Measurements from ENCODE around the gene UGT2A2.
"Not testable (repeated sequence)": the region's sequence is repeated elsewhere in the genome, so short reads cannot be mapped to it uniquely, and the experiment has no call there.

Gene UGT2A2

DNA sequence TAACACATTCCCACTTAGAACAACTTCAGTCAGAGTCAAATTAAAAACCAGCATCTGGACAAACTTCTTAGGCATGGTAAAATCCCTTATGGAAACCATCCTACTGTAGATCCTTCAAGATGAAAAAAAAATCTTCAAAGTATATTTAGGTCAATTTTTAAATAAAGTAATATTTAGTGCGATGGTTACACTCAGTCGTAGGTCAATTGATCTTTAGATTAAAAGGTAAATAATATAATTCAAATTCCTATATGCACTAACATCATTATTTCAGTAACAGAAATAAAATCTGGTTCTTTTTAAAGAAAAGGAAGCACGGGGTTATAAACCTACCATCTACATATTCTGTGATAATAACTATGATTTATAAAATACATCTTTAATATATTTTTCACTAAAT lies at the start of gene UGT2A2:
UGT2A2 (minus strand) TSS at position 101 of the 400 bp plus-strand sequence; CDS start at position 99, 2 bp downstream.
- no peak for DNase-seq (ENCODE audit: low read depth, low spot score)

DNA sequence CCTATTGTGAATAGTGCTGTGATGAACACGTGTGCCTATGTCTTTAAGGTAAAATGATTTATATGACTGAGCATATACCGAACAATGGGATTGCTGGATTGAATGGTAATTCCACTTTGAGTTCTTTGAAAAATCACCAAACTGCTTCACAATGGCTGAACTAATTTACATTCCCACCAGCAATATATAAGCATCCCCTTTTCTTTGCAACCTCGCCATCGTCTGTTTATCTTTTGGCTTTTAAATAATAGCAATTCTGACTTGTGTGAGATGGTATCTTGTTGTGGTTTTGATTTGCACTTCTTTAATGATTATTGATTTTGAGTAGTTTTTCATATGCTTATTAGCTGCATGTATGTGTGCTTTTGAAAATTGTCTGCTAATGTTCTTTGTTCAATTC lies 45.4 kb upstream of the UGT2A2 start:
- no peak for DNase-seq (ENCODE audit: low read depth, low spot score)

DNA sequence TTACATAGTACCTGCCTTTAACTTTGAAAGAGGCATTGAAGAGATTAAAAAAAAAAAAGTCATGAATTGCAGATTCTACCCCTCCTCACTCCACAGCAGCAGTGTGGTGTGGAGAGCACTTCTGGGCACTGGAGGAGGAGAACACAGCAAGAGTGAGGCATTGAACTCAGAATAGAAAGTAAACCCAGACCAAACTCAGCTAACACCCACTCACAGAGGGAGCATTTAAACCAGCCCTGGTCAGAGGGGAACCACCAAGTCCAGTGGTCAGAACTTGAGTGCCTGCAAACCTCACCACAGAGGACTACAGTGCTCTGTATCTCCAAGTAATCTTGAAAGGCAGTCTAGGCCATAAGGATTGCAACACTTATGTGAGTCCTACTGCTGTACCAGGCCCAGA lies 29.2 kb upstream of the UGT2A2 start:
- DNase-seq (ENCODE audit: low read depth, low spot score), result no peak

- DNase-seq (ENCODE audit: low read depth, low spot score), result not testable (repeated sequence)
These were observed 24.6 kb upstream of the UGT2A2 start for GRCh38 chr4:69664009-69664408.

GRCh38 chr4:69661130-69661803 lies 21.8 kb upstream of the UGT2A2 start:
- not testable (repeated sequence) for DNase-seq (ENCODE audit: low read depth, low spot score)

GRCh38 chr4:69658133-69658532 lies 18.7 kb upstream of the UGT2A2 start:
- no peak for DNase-seq (ENCODE audit: low read depth, low spot score)

GRCh38 chr4:69656653-69657158 lies 17.3 kb upstream of the UGT2A2 start:
- no peak for DNase-seq (ENCODE audit: low read depth, low spot score)

- DNase-seq (ENCODE audit: low read depth, low spot score), result no peak
These were observed 13.7 kb upstream of the UGT2A2 start, which contains the start of gene UGT2A1 for GRCh38 chr4:69653147-69653546. UGT2A1 (minus strand) TSS chr4:69653247; CDS start chr4:69647644, 5,603 bp downstream.

DNA sequence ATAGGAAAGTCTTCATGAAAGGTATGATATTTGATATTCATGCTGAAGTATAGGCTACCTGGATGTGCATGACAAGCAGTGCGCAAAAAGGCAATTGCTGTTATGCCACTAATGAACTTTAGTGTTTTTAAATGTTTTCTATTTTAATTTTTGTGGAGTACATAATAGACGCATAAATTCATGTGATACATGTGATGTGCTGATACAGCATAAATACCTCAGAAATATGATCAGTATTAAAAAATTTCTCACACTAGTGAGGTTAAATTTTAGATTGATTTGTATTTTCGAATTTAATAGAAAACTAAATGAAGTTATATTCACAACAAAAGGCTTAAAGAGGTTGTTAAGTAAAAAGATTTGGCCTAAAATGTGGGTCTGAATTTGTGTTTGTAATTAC lies 11.4 kb upstream of the UGT2A2 start:
- DNase-seq (ENCODE audit: low read depth, low spot score), result no peak

DNA sequence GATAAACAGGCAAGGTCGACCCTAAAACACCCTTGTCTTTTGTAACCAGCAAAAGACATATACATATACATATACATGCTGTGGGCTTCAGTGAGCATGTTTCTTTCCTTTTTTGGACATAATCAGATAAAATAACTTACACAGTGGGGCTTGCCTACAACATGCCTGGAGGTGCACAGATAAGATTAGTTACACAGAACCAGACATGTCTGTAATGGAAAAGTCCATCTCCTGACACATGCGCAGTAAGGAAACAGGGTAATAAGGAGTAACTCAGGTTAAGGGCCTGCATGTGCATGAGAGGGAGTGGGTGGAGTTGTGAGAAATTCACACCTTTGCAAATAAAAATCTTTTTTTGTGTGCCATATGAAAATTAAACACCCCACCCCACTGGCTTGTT lies 10.2 kb upstream of the UGT2A2 start:
- DNase-seq (ENCODE audit: low read depth, low spot score), result no peak

DNA sequence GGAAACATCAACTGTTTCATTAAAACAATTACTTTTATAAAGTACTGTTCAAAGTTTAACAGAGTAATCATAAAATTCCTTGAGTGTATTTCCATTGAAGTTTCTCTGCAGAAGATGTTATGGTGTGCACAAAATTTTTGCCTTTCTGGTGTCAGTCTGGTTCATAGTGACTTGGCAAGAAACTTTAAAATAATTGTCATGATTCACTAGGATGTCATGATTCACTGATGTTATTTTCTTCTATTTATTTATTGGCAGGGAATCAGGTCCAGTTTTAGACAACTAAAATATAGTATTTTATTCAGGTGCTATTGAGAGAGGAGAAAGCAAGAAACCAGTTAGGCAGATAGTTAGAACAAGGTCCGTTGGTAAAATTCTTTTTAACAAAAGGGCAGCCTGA lies 9.8 kb upstream of the UGT2A2 start:
- DNase-seq (ENCODE audit: low read depth, low spot score), result no peak

DNA sequence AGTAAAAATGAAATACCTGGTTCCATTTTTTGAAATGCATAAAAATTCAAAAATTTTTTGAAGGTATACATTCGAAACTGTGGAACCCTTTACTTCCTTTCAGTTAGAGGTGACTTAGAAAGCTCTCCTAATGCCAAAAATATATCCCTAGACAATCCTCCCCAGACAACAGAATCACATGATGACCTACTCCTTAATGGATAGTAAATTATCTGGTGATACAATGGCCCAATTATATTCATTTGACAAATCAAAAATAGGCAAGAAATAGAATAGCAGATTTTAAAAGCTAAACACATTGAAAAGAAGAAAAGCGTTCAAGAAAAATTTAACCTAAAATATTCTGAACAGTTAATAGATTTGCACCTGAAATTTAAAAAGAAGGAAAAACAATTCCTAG lies 3.5 kb upstream of the UGT2A2 start:
- DNase-seq (ENCODE audit: low read depth, low spot score), result no peak

DNA sequence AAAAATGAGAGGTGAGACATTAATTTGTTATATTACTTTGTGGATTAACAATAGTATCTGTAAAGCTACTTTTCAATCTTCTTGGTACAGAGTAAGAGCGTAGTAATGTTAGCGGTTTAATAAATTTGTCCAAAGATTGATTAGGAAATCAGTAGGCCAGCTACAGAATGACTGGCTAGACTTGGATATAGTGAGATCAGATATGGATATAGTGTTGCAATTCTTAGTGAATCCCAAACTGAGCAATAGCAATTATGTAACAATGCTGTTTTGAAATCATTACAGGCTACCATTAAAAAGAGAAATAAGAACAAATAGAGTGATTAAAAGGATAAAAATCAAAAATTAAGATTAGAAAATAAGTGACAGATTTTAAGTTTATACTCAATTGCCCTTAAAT lies 847 bp upstream of the UGT2A2 start:
- DNase-seq (ENCODE audit: low read depth, low spot score), result no peak

GRCh38 chr4:69617083-69617694 lies 22.3 kb downstream of the UGT2A2 start:
- DNase-seq (ENCODE audit: low read depth, low spot score), result no peak

DNA sequence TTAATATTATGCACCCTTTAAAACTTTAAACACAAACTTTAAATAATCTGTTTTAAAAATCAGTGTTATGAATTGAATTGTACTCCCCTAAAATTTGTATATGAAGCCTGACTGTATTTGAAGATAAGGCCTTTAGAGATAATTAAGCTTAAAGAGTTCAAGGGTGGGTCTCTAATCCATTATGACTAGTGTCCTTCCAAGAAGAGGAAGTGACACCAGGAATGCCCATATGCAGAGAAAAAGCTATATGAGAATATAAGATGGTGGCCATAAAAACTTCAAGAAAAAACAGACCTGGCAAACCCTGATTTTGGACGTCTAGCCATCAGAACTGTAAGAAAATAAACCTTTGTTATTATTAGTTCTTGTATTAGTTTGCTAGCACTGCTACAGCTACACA lies 29.0 kb downstream of the UGT2A2 start:
- DNase-seq (ENCODE audit: low read depth, low spot score), result no peak

GRCh38 chr4:69601065-69601464 lies 38.4 kb downstream of the UGT2A2 start:
- DNase-seq (ENCODE audit: low read depth, low spot score), result peak; percentile 15

DNA sequence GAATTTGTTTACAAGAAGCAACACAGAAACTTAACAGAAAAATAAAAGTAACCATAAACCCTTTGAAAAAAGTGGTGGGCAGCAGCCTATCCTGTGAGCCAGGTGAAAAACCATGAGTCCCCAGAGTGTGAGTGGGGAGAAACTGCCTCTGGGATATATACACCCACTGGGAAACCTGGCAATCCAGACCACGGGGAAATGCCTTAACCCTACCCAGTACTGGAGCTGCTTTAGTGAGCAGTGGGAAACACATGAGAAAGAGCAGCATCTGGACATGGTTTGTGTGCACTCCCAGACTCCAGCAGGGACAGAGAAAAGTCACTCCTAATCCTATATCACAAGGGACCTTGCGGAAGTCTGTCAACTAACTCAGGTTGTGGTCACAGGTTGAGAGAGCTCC lies 39.4 kb downstream of the UGT2A2 start:
- DNase-seq (ENCODE audit: low read depth, low spot score), result no peak

- no peak for DNase-seq (ENCODE audit: low read depth, low spot score)
These were observed 45.1 kb downstream of the UGT2A2 start for GRCh38 chr4:69594382-69594781.

DNA sequence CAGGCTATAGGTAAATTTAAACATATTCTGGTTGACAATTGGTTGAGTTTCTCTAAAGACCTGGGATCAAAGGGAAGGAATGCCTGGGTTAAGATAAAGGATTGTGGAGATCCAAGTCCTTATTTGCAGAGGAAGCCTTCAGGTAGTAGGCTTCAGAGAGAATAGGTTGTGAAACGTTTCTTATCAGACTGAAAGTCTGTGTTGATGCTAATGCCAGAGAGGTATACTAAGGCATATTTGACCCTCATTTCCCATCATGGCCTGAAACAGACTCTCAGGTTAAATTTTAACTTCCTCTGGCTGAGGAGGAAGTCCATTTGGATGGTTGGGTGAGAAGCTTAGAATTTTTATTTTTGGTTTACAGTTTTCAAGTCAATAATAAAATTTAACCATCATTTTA lies 48.1 kb downstream of the UGT2A2 start:
- DNase-seq (ENCODE audit: low read depth, low spot score), result no peak

GRCh38 chr4:69589884-69590283 lies 49.6 kb downstream of the UGT2A2 start:
- DNase-seq (ENCODE audit: low read depth, low spot score), result no peak

DNA sequence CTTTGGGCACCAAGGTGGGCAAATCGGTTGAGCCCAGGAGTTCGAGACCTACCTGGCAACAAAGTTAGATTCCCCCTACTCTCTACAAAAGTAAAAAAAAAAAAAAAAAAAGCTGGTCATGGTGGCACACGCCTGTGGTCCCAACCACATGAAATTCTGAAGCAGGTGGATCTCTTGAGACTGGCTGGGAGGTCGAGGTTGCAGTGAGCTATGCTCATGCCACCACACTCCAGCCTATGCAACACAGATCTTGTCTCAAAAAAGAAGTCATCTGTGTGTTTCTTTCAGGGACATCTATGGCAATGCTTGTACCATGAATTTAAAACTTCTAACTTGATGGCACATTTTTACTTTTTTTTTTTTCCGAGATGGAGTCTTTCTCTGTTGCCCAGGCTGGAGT lies 55.3 kb downstream of the UGT2A2 start:
- no peak for DNase-seq (ENCODE audit: low read depth, low spot score)

DNA sequence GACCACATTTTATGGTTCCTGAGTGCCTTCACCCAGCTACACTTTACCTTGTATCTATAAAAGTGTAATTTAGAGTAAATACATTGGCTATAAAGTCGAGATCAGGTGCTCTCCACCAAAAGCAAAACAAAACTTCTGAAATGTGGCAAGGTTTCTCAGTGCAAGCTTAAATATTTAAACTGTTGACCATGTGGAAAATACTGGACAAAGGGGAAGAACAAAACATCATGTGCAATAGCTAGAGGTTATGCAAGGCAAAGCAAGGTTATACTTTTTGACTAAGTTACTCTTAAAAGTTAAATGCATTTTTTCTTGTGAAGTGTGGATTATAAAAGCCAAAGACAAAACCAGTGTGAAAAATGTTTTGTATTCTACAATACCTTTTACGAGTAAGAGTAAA lies 55.9 kb downstream of the UGT2A2 start:
- DNase-seq (ENCODE audit: low read depth, low spot score), result no peak

- DNase-seq (ENCODE audit: low read depth, low spot score), result no peak
These were observed 62.2 kb downstream of the UGT2A2 start for GRCh38 chr4:69577245-69577644.
